GM18526 (cell line): ENCODE data around the gene MCF2L.

Experiments
- POLR2A ChIP-seq: IDR thresholded peaks from 3 replicates; pipeline ENCODE4 v1.6.1; 2011; ENCODE audit not compliant: insufficient read length; ENCODE audit errors: extremely low read depth

The MCF2L gene

DNA sequence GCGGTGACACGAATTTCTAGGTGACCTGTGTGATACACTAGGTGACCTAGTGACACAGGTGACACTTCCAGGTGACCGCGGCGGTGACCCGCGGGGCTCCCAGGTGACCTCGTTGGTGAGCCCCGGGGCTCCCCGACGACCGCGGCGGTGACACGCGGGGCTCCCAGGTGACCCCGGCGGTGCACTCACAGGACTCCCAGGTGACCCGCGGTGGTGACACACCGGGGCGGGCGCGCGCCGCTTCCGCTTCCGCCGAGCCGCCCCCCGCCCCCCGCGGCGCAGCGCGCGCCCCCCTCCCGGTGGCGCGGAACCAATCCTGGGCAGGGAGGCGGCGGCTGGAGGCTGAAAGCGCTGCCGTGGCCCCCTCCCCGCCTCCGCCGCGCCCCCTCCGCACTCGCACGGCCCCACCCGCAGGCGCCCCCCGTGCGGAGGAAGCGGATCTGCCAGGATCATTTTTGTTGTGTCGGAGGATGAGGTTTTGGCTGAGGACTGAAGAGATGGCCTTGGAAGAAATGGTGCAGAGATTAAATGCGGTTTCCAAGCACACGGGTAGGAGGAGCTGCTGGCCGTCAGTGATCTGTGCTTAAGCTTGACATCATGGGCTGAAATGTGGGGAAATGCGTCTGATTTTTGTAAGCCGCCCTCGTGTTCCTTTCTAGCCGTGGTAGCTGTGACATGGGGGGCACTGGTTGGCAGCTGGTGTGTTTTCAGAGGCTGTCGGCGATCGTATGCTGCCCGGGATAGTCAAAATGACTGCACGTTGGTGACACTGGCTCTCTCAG, at the start of gene MCF2L:
Gene MCF2L, plus strand, starts transcription at position 305 of the 782 bp plus-strand sequence. Its CDS starts 166 bp downstream, at position 471.
- TF ChIP-seq POLR2A, result no peak

DNA sequence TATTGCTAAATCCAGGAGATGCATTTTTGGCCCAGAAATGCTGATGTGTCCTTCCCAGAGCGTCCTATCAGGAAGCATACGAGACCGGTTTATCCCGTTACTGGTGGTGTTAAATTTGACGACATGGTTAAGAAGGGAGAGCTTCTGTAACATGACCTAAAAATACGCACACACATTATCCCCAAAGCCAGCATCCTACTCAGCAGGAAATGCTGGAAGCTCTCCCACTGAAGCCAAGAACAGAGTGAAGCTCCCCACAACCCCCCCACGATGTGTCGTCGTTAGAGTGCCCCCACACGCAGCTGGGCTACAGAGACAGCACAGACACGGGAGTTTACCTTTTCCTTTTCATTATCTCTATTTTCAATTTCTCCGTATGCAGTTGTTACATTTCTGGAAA, 45.1 kb upstream of the MCF2L start:
- TF ChIP-seq POLR2A, result no peak

DNA sequence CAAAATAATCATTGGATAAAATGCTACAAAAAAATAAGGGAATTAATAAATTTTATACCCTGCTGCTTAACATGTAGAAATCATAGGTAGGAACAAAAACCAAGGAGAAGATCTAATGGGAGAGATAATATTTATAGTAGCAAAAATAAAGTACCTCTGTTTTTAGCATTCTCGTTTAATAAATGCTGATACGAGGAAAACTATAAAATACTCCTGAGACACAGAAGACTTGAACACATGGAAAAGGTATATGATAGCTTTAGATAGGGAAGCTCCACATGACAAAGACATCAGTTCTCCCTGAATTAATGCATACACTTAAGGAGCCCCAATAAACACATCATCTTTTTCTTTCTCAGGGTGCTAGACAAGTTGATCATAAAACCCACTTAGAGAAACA, 44.6 kb upstream of the MCF2L start:
- no peak for TF ChIP-seq POLR2A

DNA sequence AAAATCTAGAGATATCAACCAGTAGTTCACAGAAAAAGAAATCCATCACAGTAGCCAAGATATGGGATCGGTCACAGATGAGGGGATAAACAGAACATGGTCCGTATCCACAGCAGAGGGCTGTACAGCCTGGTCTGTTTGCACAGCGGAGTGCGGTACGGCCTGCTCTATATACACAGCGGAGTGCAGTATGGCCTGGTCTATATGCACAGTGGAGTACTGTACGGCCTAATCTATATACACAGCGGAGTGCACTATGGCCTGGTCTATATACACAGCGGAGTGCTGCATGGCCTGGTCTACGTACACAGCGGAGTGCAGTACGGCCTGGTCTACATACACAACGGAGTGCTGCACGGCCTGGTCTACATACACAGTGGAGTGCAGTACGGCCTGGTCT, 43.0 kb upstream of the MCF2L start:
- no peak for TF ChIP-seq POLR2A

- no peak for TF ChIP-seq POLR2A
These were observed 42.0 kb upstream of the MCF2L start for GRCh38 chr13:112926993-112927392.

- TF ChIP-seq POLR2A, result no peak
These were observed 40.7 kb upstream of the MCF2L start for GRCh38 chr13:112928020-112928971.

GRCh38 chr13:112928972-112929782, 39.8 kb upstream of the MCF2L start:
- no peak for TF ChIP-seq POLR2A

DNA sequence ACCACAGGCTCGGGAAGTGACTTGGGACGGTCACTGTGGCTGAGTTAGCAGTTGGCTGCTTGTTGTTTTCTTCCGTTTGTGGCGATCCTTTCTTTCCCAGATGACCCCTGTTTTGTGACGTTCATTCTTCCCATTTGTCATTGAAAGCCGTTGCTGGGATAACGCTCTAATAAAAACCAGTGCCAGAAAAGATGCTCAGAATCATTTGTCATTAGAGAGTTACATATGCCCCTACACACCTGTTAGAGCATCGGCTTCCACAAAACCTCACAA, 39.3 kb upstream of the MCF2L start:
- no peak for TF ChIP-seq POLR2A

DNA sequence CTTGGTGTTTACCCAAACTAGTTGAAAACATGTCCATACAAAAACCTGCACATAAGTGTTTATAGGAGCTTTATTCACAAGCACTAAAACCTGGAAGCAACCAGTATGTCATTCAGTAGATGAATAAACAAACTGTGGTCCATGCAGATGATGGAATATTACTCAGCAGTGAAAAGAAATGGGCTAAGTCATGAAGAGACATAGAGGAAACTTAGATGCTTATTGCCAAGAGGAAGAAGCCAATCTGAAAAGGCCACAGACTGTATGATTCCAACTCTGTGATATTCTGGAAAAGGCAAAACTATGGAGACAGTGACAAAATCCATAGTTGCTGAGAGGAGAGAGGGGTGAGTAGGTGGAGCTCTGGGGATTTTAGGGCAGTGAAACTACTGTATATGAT, 38.8 kb upstream of the MCF2L start:
- no peak for TF ChIP-seq POLR2A

GRCh38 chr13:112931028-112931934, 37.7 kb upstream of the MCF2L start:
- TF ChIP-seq POLR2A, result no peak

DNA sequence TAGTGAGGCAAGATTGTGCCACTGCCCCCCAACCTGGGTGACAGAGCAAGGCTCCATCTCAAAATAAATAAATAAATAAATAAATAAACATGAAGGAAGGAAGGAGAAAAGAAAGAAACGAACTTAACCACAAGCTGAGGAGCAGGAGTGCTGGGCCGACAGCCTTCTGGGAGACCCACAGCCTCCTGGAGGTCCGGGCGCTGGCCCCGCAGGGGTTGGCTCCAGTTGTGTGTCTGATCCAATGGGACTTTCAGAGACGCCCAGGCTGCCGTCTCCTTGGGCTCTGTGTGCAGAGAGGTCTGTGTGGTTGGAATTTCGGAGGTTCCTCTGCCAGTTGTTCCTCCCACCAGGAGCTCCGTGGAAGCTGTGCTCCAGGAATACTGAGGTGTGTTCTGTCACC, 36.0 kb upstream of the MCF2L start:
- no peak for TF ChIP-seq POLR2A

GRCh38 chr13:112933649-112934048, 35.4 kb upstream of the MCF2L start:
- no peak for TF ChIP-seq POLR2A

DNA sequence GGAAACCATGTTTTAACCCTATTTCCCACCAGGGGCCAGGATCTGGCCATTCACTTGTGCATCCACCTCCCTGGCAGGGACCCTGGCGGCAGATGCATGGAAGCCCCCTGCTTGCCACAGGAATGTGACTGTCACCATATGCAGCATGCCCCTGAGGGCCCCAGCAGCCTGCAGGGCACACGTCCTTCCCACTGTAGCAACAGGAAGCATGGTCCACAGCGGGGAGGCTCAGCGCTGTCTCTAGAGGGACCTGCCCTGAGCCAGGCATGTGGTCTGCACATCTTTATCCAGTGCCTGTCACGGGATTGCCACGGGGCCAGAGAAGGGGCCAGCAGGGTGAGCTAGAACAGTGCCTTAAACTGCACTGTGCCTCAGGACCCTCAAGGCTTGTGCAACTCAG, 34.9 kb upstream of the MCF2L start:
- no peak for TF ChIP-seq POLR2A

GRCh38 chr13:112938680-112939079, 30.3 kb upstream of the MCF2L start:
- no peak for TF ChIP-seq POLR2A

- no peak for TF ChIP-seq POLR2A
These were observed 28.8 kb upstream of the MCF2L start for GRCh38 chr13:112940236-112940635.

GRCh38 chr13:112941349-112941748, 27.7 kb upstream of the MCF2L start:
- TF ChIP-seq POLR2A, result no peak
